Mesendoderm (in vitro differentiated cells): ENCODE results near the gene CYP4F2.

ENCODE experiments used
- DNase-seq: peaks from one replicate; pipeline ENCODE4 v3.0.0; 2013
- H2AK5ac ChIP-seq: 2 replicates; pipeline ENCODE4 v1.6.1; 2013; ENCODE audit warnings: low read length, inconsistent platforms
- H2BK120ac ChIP-seq: 2 replicates; pipeline ENCODE4 v1.6.1; 2013; ENCODE audit warnings: low read depth, mild to moderate bottlenecking, low read length, moderate library complexity, mixed read lengths
- H2BK15ac ChIP-seq: replicated peaks from 2 replicates; pipeline ENCODE4 v1.6.1; 2013; ENCODE audit warnings: low read depth, mild to moderate bottlenecking, moderate library complexity
- H2BK5ac ChIP-seq: 2 replicates; pipeline ENCODE4 v1.6.1; 2013; ENCODE audit warnings: low read length, inconsistent platforms
- H3K18ac ChIP-seq: 2 replicates; pipeline ENCODE4 v1.6.1; 2013; ENCODE audit warnings: mild to moderate bottlenecking, low read length, mixed read lengths
- H3K23ac ChIP-seq: one replicate; pipeline ENCODE4 v1.6.1; 2013; ENCODE audit warnings: low read length
- H3K27ac ChIP-seq: 2 replicates; pipeline ENCODE4 v1.5.1; 2013; ENCODE audit warnings: low read depth, mild to moderate bottlenecking, inconsistent platforms, low read length, moderate library complexity
- H3K27me3 ChIP-seq: 2 replicates; pipeline ENCODE4 v1.6.1; 2013; ENCODE audit warnings: low read length, control low read depth, mild to moderate bottlenecking, inconsistent platforms; ENCODE audit not compliant: insufficient read depth, poor library complexity
- H3K36me3 ChIP-seq: 2 replicates; pipeline ENCODE4 v1.6.1; 2013; ENCODE audit warnings: low read length, inconsistent platforms; ENCODE audit not compliant: control insufficient read depth, insufficient read depth
- H3K4ac ChIP-seq: one replicate; pipeline ENCODE4 v1.6.1; 2013; ENCODE audit warnings: low read depth, mild to moderate bottlenecking, low read length, moderate library complexity
- H3K4me1 ChIP-seq: 2 replicates; pipeline ENCODE4 v1.6.1; 2013; ENCODE audit warnings: low read depth, low read length, inconsistent platforms; ENCODE audit not compliant: control insufficient read depth
- H3K4me2 ChIP-seq: 2 replicates; pipeline ENCODE4 v1.6.1; 2013; ENCODE audit warnings: low read length
- H3K4me3 ChIP-seq: 2 replicates; pipeline ENCODE4 v1.5.1; 2013; ENCODE audit warnings: mild to moderate bottlenecking, low read length
- H3K56ac ChIP-seq: one replicate; pipeline ENCODE4 v1.6.1; 2013; ENCODE audit warnings: low read length
- H3K79me1 ChIP-seq: 2 replicates; pipeline ENCODE4 v1.6.1; 2013; ENCODE audit warnings: low read length, inconsistent platforms
- H3K79me2 ChIP-seq: 2 replicates; pipeline ENCODE4 v1.6.1; 2013; ENCODE audit warnings: mild to moderate bottlenecking, low read length; ENCODE audit not compliant: control insufficient read depth, insufficient read depth
- H3K9ac ChIP-seq: 2 replicates; pipeline ENCODE4 v1.6.1; 2013; ENCODE audit warnings: low read length, inconsistent platforms
- H4K5ac ChIP-seq: one replicate; pipeline ENCODE4 v1.6.1; 2013; ENCODE audit warnings: low read length
- H4K8ac ChIP-seq: one replicate; pipeline ENCODE4 v1.6.1; 2013; ENCODE audit warnings: low read depth, mild to moderate bottlenecking, control low read depth, low read length, moderate library complexity
- WGBS: extraction: QIAGEN DNeasy Blood & Tissue Kit; methylation state at CpG from one replicate; pipeline ENCODE4 v1.1.7; 2013; ENCODE audit warnings: low lambda C conversion rate, missing lambda C conversion rate; ENCODE audit not compliant: insufficient coverage; ENCODE audit errors: extremely low coverage; 5-methylcytosine and 5-hydroxymethylcytosine counted together

The CYP4F2 gene

DNA sequence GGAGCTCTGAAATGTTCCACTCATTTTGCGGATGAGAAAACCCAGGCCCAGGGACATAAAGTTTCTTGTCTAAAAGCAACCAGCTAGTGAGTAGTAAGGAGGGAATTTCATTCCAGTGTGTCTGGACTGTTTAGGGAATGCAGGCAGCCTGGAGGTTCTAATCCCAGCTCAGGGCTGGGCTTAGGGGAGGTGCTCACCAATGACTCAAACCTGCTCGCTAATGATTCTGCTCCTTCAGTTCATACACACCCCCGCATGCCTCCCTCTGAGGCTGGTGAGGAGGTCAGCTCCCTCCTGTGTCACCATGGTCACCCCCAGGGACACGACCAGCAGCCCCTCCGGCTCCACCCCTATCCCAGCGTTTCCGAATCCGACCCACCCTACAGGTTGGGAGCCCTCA is 34.6 kb downstream of the CYP4F2 start:
- Histone ChIP-seq H4K8ac (no peak overlapping the region), H3K4me1 (no peaks in the 10 kb centered on the region), H3K56ac (no peak overlapping the region), H3K4ac (no peak overlapping the region), H3K4me2 (no peak overlapping the region), H3K18ac (no peak overlapping the region), H3K4me3 (no peak overlapping the region), H2BK120ac (no peak overlapping the region), H2AK5ac (no peak overlapping the region), H2BK15ac (no peak overlapping the region), H3K79me1 (no peaks in the 10 kb centered on the region), H3K23ac (no peak overlapping the region), H3K36me3 (no peaks in the 10 kb centered on the region), H3K9ac (no peak overlapping the region), H3K79me2 (no peaks in the 10 kb centered on the region), H2BK5ac (no peak overlapping the region), H3K27me3 (no peaks in the 10 kb centered on the region), H4K5ac (no peak overlapping the region), H3K27ac (no peak overlapping the region)
- WGBS, result no CpG with 5 or more reads among the region's 8 CpGs
- no peak for DNase-seq

DNA sequence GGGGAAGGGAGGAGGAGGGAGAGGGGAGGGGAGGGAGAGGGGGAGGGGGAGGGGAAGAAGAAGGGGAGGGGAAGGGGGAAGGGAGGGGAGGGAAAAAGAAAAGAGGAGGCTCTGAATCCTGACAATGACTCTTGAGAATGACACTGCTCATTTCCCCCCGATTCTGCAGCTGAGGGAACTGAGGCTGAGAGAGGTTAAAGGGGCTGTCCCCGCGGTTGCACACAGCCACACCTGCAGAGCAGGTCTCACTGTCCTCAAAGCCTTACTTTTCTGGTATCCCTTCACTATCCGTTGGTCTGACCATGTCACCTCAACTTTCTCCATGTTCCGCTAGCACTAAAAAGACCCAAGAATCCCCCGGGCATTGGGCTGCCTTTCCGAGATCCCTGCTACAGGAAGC is 35.4 kb downstream of the CYP4F2 start:
- H3K56ac ChIP-seq, result no peak overlapping the region
- H3K27me3 ChIP-seq, result no peaks in the 10 kb centered on the region
- no peak overlapping the region for H2BK15ac ChIP-seq
- H3K4ac ChIP-seq, result no peak overlapping the region
- WGBS, result no CpG with 5 or more reads among the region's 7 CpGs
- H4K5ac ChIP-seq, result no peak overlapping the region
- no peaks in the 10 kb centered on the region for H3K36me3 ChIP-seq
- no peak overlapping the region for H3K9ac ChIP-seq
- no peak for DNase-seq
- H2AK5ac ChIP-seq, result no peak overlapping the region
- no peak overlapping the region for H3K23ac ChIP-seq
- H3K27ac ChIP-seq, result no peak overlapping the region
- no peaks in the 10 kb centered on the region for H3K4me1 ChIP-seq
- H3K79me2 ChIP-seq, result no peaks in the 10 kb centered on the region
- H3K79me1 ChIP-seq, result no peaks in the 10 kb centered on the region
- H3K4me2 ChIP-seq, result no peak overlapping the region
- no peak overlapping the region for H3K18ac ChIP-seq
- no peak overlapping the region for H2BK5ac ChIP-seq
- H3K4me3 ChIP-seq, result no peak overlapping the region
- H4K8ac ChIP-seq, result no peak overlapping the region
- H2BK120ac ChIP-seq, result no peak overlapping the region

DNA sequence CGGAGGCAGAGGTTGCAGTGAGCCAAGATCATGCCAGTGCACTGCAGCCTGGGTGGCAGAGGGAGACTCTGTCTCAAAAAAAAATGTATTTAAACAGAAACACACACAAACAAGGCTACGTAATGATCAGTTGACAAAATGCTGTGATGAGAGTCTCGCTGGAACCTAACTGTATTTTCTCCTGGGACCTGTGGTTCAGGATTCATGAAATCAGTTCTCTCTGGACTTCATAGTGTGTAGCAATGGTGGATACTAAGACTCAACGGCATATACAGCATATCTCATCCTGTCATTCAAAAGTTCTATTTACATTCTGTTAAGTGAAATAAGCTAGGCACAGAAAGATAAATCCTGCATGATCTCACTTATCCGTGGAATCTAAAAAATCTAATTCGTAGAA is 37.4 kb downstream of the CYP4F2 start:
- WGBS, result no CpG with 5 or more reads among the region's 6 CpGs
- no peak overlapping the region for H3K4me2 ChIP-seq
- H3K18ac ChIP-seq, result no peak overlapping the region
- no peak overlapping the region for H3K56ac ChIP-seq
- no peak overlapping the region for H3K9ac ChIP-seq
- H3K27me3 ChIP-seq, result no peaks in the 10 kb centered on the region
- H2AK5ac ChIP-seq, result no peak overlapping the region
- no peak overlapping the region for H3K23ac ChIP-seq
- H3K27ac ChIP-seq, result no peak overlapping the region
- H3K4me3 ChIP-seq, result no peak overlapping the region
- no peak overlapping the region for H2BK15ac ChIP-seq
- no peaks in the 10 kb centered on the region for H3K79me1 ChIP-seq
- H2BK120ac ChIP-seq, result no peak overlapping the region
- no peaks in the 10 kb centered on the region for H3K79me2 ChIP-seq
- DNase-seq, result no peak
- no peak overlapping the region for H2BK5ac ChIP-seq
- H4K8ac ChIP-seq, result no peak overlapping the region
- no peaks in the 10 kb centered on the region for H3K4me1 ChIP-seq
- H3K36me3 ChIP-seq, result no peaks in the 10 kb centered on the region
- H4K5ac ChIP-seq, result no peak overlapping the region
- H3K4ac ChIP-seq, result no peak overlapping the region

DNA sequence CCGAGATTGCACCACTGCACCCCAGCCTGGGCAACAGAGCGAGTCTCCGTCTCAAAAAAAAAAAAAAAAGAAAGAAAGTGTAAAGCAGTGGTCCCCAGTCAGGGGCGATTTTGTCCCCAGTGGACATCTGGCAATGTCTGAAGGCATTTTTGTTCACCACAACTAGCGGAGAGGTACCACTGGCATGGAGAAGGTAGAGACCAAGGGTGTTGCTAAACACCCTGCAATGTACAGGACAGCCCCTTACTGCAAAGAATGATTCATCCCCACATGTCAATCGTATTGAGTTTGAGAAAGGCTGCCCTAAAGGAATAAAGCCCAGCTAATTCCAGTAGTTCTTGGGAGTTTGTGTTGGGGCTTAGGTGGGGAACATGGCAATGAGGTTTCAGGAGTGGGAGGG is 38.7 kb downstream of the CYP4F2 start:
- no peaks in the 10 kb centered on the region for H3K79me1 ChIP-seq
- H3K23ac ChIP-seq, result no peak overlapping the region
- H4K5ac ChIP-seq, result no peak overlapping the region
- H3K18ac ChIP-seq, result no peak overlapping the region
- H4K8ac ChIP-seq, result no peak overlapping the region
- H2AK5ac ChIP-seq, result no peak overlapping the region
- H2BK5ac ChIP-seq, result no peak overlapping the region
- no peaks in the 10 kb centered on the region for H3K4me1 ChIP-seq
- H3K27me3 ChIP-seq, result no peaks in the 10 kb centered on the region
- no peak for DNase-seq
- H2BK15ac ChIP-seq, result no peak overlapping the region
- H3K56ac ChIP-seq, result no peak overlapping the region
- H3K79me2 ChIP-seq, result no peaks in the 10 kb centered on the region
- H3K4me3 ChIP-seq, result no peak overlapping the region
- no peak overlapping the region for H3K4ac ChIP-seq
- H2BK120ac ChIP-seq, result no peak overlapping the region
- no CpG with 5 or more reads among the region's 6 CpGs for WGBS
- H3K27ac ChIP-seq, result no peak overlapping the region
- no peaks in the 10 kb centered on the region for H3K36me3 ChIP-seq
- H3K4me2 ChIP-seq, result no peak overlapping the region
- no peak overlapping the region for H3K9ac ChIP-seq

DNA sequence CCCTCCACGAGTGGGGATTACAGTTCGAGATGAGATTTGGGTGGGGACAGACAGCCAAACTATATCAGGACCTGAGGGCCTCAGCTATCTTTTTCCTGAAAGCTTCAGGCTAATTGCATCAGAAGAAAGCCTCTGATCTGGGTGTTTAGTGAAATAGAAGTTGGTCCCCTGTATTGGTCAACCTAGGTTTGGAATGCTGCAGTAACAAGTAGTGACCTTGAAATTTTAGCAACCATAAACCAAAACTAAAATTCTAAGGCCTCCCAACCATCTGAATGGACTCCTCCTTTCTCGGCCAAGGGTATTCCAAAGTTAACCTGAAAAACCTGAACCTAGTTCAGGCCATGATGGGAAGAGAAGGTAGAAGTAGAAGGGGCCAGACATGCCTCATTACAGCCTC is 47.5 kb downstream of the CYP4F2 start:
- Histone ChIP-seq H3K27ac (no peak overlapping the region), H3K23ac (no peak overlapping the region), H4K8ac (no peak overlapping the region), H3K9ac (no peak overlapping the region), H3K4ac (no peak overlapping the region), H4K5ac (no peak overlapping the region), H3K36me3 (no peaks in the 10 kb centered on the region), H2BK15ac (no peak overlapping the region), H3K79me2 (no peaks in the 10 kb centered on the region), H2BK120ac (no peak overlapping the region), H3K4me1 (no peaks in the 10 kb centered on the region), H3K4me3 (no peak overlapping the region), H3K4me2 (no peak overlapping the region), H3K18ac (no peak overlapping the region), H2BK5ac (no peak overlapping the region), H3K27me3 (no peaks in the 10 kb centered on the region), H3K79me1 (no peaks in the 10 kb centered on the region), H3K56ac (no peak overlapping the region), H2AK5ac (no peak overlapping the region)
- no CpG with 5 or more reads among the region's 3 CpGs for WGBS
- no peak for DNase-seq

DNA sequence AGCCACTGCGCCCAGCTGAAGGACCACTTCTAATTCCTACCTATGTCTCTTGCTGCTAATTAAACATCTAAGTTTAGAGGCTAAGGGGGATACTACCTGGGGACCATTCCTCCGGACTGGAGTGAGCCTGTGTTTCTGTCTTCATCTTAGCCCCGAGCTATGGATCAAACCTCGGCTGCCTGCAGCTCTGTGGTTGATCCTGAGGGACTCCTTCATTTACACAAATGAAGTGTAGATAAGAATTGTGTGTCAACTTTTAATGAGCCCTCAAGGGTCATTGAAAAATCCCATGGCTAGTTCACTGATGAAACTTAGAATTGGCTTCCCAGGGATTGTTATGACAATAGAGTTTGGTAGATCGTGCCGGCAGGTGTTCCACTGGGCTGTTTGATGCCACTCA is 51.0 kb downstream of the CYP4F2 start:
- Histone ChIP-seq H3K4me1 (no peaks in the 10 kb centered on the region), H2BK5ac (no peak overlapping the region), H4K8ac (no peak overlapping the region)

More for the DNA sequence above, 51.0 kb downstream of the CYP4F2 start:
- H2AK5ac ChIP-seq, result no peak overlapping the region
- no peaks in the 10 kb centered on the region for H3K27me3 ChIP-seq
- H3K56ac ChIP-seq, result no peak overlapping the region
- no peak for DNase-seq
- no CpG with 5 or more reads among the region's 6 CpGs for WGBS
- no peak overlapping the region for H3K4ac ChIP-seq
- H2BK15ac ChIP-seq, result no peak overlapping the region
- H3K79me1 ChIP-seq, result no peaks in the 10 kb centered on the region
- no peak overlapping the region for H3K23ac ChIP-seq
- H3K4me3 ChIP-seq, result no peak overlapping the region
- H4K5ac ChIP-seq, result no peak overlapping the region
- no peak overlapping the region for H3K4me2 ChIP-seq
- H3K27ac ChIP-seq, result no peak overlapping the region
- no peak overlapping the region for H3K9ac ChIP-seq
- no peak overlapping the region for H2BK120ac ChIP-seq
- no peaks in the 10 kb centered on the region for H3K36me3 ChIP-seq
- no peaks in the 10 kb centered on the region for H3K79me2 ChIP-seq
- H3K18ac ChIP-seq, result no peak overlapping the region
